ENCODE data around the gene RHD.
A peak's percentile ranks its signal among the peaks of the same experiment; 100 is the strongest.
"Not testable (repeated sequence)": the region's sequence is repeated elsewhere in the genome, so short reads cannot be mapped to it uniquely, and the experiment has no call there.

RHD gene

DNA sequence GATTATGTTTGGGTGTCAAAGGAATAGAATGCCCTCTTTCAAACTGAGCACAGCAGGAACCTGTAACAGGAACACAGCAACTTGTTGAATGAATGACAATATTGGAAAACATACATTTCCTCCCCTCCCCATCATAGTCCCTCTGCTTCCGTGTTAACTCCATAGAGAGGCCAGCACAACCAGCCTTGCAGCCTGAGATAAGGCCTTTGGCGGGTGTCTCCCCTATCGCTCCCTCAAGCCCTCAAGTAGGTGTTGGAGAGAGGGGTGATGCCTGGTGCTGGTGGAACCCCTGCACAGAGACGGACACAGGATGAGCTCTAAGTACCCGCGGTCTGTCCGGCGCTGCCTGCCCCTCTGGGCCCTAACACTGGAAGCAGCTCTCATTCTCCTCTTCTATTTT, at the start of gene RHD:
Gene RHD, plus strand, starts transcription at position 272 of the 400 bp plus-strand sequence. Its CDS starts 39 bp downstream, at position 311.
- not testable (repeated sequence) for DNase-seq (ENCODE audit: low read depth in 2 of 2, low spot score in 1 of 2)

DNA sequence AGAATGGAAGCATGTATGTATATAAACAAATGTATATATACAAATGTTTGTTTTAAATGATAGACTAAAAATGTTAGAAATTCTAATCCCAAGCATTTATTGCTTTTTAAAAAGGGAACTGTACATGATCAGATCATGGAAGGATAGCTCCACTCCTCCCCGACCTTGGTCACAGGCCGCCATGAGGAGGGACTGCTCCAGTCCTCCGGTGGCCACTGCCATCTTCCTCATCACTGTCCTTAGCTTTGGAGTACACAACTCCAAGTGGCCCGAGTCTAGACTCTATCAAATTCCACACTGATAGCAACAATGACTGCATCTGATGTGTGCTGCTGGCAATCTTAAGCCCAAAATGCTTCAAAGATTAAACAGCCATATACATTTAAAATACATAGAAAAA, 49.7 kb upstream of the RHD start:
- no peak for DNase-seq (ENCODE audit: low read depth in 2 of 2, low spot score in 1 of 2)

DNA sequence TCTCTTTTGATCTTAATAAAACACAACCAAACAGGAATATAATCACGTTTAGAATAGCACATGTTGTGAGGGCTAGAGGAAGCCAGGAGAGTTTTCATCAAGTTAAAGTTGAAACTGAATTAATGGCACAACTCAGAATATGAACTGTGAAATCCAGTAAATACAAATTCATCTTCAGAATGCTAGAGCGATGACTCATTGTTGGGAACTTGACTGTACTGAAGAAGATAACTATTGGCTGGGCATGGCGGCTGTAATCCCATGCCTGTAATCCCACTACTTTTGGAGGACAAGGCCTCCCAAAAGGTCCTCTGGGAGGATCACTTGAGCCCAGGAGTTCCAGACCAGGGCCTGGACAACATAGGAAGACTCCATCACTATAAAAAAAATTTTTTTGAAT, 48.8 kb upstream of the RHD start:
- no peak for DNase-seq (ENCODE audit: low read depth in 2 of 2, low spot score in 1 of 2)

DNA sequence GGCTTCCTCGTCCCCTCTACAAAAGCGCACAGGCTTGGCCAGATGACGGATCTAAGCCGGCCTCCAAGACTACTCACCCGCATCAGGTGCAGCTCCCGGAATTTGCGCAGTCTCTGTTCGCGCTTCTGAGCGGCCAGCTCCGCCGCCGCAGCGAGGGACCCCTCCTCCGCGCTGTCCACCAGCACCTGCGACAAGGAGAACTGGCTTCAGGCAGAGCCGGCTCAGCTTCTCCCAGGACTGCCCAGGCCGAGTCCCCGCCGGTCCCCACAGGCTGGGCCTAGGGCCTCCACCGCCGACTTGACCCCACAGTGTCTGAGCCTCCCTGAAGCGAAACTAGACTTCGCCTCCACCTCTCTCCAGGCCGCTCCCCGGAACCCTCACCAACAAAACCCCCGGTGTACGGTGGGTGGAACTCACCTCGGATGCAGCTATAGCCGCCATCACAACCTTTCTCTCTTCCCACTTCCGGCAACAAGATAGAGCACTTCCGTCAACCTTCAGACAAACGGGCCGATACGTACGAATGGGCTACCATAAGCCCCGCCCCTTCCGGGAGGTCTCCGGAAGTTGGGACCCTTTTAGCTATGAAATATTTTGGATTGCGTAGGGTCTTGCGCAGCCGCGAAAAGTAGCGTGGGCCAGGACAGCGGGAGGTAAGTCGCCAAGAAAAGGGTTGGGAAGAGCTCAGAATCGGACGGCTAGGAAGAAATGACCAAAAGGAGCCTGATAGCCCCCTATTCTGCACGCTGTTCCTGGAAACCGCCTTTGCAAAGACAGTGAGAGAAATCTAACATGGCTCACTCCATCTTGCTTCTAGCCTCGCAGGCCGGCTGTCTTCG, 40.1 kb upstream of the RHD start, which contains the start of gene SYF2:
Gene SYF2, minus strand, starts transcription at position 476 of the 839 bp plus-strand sequence. Its CDS starts 35 bp downstream, at position 441.
- peak; percentile 76 to 80 for DNase-seq (ENCODE audit: low read depth in 2 of 2, low spot score in 1 of 2)

DNA sequence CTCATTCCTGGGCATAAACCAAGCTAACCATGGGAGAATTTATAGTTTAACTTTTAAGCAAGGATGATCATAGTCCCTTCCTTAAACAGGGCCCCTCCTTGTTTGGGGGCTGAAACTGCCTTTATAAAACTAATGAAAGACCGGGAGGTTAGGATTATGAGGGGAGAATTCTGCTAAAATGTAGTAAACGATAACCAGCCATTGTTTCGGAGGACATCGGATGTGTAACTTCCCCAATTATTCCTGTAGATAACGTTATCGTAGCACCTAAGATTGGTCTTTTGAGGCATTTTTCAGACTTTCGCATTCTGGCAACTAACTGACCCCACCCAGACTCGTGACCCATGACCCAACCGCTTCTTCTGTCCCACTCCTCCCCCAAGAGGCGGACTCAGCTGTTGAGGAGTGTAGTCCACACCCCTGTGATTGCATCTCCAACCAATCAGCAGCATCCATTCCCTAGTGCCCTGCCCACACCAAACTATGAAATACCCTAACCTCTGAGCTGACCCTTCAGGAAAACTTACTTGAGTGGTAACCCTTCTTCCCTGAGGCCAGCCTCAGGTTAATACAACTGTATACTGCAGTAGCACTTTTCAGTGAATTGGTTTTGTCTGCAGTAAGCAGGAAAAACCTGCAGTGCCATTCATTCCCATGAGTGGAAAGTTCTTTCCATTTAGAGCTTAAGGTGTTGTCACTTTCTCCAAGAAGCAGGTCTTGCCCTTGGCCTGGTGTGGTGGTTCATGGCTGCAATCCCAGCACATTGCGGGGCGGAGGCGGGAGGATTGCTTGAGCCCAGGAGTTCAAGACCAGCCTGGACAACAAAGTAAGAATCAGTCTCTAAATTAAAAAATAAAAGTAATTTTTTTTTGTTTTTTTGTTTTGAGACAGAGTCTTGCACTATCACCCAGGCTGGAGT, 39.2 kb upstream of the RHD start:
- DNase-seq (ENCODE audit: low read depth in 2 of 2, low spot score in 1 of 2), result no peak

DNA sequence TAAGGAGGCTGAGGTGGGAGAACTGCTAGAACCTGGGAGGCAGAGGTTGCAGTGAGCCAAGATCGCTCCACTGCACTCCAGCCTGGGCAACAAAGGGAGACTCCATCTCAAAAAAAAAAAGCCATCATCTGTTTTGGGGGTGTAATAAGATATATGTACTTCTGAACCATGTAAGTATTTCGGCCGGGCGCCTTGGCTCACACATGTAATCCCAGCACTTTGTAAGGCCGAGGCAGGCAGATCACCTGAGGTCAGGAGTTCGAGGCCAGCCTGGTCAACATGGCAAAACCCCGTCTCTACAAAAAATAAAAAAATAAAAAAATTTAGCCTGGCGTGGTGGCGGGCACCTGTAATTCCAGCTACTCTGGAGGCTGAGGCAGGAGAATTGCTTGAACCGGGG, 36.9 kb upstream of the RHD start:
- DNase-seq (ENCODE audit: low read depth in 2 of 2, low spot score in 1 of 2), result not testable (repeated sequence)

DNA sequence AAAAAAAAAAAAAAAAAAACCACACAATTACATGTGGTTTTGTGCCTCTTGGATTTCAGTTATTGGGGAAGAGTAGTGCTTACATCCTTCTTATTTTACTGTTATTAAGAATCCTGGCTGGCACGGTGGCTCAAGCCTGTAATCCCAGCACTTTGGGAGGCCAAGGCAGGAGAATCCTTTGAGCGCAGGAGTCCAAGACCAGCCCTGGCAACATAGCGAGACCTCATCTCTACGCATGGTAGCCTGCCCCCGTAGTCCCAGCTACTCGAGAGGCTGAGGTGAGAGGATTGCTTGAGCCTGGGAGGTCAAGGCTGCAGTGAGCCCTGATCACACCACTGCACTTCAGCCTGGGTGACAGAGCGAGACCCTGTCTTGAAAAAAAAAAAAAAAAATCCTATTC, 36.0 kb upstream of the RHD start:
- DNase-seq (ENCODE audit: low read depth in 2 of 2, low spot score in 1 of 2), result not testable (repeated sequence)

DNA sequence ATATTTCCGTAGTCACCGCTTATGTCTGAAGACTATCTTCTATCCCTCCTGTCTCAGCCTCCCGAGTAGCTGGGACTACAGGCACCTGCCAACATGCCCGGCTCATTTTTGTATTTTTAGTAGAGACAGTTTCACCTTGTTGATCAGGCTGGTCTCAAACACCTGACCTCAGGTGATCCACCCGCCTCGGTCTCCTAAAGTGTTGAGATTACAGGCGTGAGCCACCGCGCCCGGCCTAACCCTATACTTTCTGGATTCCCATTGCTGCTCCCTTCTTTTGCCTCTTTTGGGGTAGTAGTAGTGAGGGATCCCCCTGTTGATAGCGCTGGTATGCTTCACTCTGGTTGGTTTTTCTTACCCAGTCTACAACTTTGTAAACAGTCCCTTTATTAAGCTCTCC, 34.3 kb upstream of the RHD start:
- no peak for DNase-seq (ENCODE audit: low read depth in 2 of 2, low spot score in 1 of 2)

DNA sequence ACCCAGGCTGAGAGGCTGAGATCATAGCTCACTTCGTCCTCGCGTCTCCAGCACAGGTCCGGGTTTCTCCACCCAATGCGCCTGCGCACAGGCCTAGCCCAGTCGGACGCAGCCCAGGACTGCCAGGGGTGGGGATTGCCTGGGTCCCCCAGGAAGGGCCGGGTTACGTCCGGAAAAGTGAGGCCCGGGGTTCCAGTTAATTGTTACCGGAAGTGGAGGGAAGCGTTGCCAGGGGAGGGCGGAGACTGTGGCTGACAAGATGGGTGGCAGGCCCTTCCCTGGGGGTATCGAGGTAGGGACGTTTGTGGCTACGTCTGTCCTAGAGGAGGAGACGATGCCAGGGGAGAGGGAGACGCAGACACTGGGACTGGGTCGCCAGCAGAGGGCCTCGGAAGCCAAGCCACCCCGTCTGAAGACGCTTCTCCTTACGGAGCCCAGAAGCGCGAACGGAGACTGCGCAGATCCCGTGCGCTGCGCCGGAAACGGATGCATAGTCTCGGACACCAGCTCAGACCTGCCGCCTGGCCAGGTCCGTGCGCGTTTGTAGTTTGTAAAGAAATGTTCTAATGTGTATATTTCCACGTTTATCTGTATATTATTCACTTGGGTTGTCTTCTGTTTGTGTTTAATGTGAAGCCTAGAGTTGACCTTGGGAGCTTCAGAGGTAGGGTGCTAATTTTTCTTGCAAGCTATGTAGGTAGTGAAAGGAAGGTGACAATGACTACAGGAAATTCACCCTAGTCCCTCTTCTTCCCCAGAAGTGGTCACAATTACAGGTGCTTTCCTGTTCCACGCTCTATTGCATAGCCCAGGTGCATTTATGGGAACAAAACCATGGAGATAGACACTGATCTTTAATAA, 32.4 kb upstream of the RHD start:
- DNase-seq (ENCODE audit: low read depth in 2 of 2, low spot score in 1 of 2), result peak; percentile 67 to 76

DNA sequence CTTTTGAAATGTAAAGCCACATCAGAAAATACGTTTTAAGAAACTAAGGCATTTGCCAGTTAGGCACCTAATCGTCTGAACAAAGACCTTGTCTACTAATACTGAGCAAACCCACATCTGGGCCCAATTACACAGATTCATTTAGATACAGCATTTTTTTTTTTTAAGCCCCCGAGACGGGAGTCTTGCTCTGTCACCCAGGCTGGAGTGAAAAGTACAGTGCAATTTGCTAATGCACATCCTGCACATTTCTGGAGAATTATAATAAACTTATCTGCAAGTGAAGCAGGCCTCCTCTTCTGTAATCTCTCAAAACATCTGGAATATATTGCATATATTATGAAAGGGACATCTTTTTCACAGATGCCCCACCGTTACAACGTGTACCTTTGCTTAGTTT, 28.4 kb upstream of the RHD start:
- DNase-seq (ENCODE audit: low read depth in 2 of 2, low spot score in 1 of 2), result no peak

DNA sequence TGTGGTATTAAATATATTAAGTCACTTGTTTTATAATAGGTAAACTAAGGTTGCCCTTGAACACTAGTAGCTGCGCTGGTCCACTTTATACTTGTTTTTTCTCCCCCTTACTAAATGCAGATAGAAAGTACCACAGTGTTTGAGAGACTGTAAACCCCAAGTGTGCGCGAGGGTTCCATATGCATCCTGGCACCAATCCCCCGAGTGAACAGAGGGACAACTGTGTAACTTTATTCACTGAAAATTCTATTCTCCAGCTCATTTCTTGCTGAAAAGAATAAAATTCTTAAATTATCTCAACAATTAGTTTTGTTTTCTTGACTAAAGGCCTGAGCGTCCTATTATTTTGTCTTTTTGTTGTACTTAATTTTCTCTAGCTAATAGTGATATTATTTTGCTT, 26.9 kb upstream of the RHD start:
- DNase-seq (ENCODE audit: low read depth in 2 of 2, low spot score in 1 of 2), result no peak

DNA sequence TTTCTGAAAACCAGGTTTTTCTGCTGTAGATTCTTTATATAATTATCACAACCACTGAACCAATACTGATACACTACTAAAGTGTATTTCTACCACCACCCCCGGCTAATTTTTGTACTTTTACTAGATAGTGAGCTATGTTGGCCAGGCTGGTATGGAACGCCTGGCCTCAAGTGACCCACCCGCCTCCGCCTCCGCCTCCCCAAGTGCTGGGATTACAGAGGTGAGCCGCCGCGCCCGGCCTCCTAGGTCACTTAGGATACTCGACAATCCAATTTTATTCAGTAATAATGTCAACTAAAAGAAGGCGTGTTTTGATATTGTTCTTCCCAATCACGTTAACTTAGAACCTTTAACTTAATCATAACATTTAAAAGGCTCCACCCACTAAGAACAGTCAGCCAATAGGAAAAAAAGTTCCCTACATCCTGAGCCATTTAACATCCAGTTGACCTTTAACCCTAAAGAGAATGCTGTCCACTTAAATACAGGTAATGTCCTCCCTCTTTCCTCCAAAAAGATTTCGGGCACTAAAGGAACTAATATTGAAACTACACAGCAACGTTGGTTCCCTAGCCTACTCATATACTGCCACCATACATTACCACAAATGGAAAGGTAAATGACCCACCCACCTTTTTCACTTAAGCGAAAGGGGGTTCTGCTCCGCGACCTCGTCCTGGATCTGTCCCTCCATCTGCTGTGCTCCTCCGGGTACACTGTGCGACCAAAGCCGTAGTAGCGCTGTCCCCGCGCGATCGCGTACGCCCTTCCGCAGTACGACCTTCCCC, 26.3 kb upstream of the RHD start:
- no peak for DNase-seq (ENCODE audit: low read depth in 2 of 2, low spot score in 1 of 2)

DNA sequence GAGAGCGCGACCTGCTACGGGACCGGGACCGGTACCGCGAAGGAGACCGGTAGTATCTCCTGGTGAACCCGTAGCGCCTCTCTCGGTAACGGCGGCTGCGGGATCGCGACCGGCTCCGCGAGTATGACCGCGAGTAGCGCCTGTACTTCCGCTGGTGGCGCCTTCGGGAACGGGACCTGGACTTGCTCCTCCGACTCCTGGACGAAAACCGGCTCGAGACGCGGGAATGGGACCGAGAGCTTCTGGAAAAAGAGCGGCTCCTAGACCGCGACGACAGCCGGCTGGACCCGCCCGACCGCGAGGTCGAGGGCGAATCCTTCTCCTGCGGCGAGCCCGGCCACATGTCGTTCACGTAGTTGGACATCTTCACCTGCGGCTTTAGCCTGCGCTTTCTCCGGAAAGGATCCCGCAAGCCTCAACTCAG, 25.7 kb upstream of the RHD start:
- no peak for DNase-seq (ENCODE audit: low read depth in 2 of 2, low spot score in 1 of 2)

DNA sequence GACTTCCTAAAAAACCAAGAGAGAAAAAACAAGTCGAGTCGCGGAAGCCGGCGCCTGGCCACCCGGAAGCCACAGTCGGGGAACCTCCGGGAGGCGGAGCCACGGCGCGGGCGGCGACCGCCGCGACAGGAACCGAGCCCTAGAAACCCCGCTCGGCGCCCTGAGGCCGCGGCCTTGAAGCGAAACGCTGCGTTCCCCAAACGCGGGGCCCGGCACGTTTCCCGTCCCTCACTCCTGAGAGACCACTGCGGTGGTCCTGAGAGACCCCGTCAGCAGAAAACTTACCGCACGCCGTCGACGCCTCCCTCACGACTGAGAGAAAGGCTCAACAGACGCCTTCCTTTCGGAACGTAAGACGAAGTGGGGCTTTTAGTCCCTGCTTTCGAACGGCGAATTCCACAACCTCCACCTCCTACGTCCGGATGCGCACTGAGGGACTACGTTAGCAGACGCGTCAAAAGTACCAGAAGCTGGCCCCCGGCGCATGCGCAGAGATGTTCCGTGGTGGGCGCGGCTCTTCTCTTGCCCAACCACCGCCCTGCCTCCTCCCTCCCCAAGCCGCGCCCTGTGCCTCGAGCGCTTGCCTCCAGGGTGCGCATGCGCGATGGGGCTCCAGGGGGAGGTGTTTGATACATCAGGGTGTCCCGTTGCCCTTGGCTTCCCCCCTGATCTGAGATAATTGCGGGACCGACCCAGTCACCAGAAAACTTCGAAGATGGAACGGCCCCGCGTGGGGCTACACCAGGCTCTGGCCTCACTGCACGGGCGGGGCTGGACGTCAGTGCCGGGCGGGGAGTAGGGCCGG, 25.1 kb upstream of the RHD start, which contains the start of gene RSRP1:
Gene RSRP1, minus strand, starts transcription at position 431 of the 805 bp plus-strand sequence. CDS start 491 bp downstream, outside the sequence.
- DNase-seq (ENCODE audit: low read depth in 2 of 2, low spot score in 1 of 2), result peak; percentile 100

DNA sequence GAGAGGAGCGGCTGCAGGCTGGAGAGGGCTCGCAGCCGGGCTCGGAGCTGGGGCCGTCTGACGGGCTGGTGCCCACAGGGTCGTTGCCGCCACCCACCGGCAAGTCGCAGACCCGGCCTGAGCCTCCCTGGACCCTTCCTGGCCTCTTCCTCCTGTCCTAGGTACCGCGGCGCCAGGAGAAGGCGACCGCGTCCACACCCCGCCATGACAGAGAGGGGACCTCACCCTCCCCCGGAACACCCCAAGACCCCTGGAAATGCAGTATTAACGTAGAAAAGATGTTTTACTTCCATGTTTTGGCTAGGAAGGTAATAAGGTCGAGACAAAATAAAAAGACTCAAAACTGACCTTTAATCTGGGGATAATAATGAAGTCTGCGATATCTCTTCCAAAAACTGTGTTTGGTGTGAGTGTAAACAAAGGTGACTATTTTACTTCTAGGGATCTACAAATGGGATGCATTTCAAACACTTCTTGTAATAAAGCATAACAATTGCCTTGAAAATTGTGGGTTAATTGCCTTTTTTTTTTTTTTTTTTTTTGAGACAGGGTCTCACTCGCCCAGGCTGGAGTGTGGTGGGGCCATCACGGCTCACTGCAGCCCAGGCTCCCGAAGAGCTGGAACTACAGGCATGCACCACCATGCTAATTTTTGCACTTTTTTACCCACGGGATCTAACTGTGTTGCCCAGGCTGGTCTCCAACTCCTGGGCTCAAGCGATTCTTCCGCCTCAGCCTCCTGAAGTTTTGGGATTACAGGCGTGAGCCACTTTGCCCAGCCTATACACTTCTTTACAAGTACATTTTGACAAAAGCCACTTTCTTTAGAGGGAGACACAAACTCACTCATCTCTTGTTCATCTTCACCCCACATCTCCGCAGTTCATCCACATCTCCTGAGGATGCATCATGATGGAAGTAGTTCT, 24.2 kb upstream of the RHD start:
- DNase-seq (ENCODE audit: low read depth in 2 of 2, low spot score in 1 of 2), result no peak

DNA sequence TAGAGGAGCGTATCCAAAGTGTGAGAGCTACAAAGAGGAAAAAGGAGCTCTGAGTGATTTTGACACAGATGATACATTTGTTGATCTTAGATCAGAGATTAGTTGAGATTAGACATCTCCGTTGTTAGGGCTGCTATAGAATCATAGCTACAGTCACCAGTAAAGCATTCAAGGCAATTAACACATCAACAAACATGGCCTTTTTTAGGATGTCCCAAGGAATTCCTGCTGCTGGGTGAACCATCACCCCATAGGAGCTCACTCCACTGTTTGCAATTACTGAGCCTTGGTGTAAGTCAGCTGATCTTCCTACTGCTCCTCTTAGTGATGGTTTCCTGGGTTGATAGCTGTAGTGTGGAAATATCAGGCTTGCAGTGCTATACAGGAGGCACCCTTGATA, 18.4 kb upstream of the RHD start:
- no peak for DNase-seq (ENCODE audit: low read depth in 2 of 2, low spot score in 1 of 2)

DNA sequence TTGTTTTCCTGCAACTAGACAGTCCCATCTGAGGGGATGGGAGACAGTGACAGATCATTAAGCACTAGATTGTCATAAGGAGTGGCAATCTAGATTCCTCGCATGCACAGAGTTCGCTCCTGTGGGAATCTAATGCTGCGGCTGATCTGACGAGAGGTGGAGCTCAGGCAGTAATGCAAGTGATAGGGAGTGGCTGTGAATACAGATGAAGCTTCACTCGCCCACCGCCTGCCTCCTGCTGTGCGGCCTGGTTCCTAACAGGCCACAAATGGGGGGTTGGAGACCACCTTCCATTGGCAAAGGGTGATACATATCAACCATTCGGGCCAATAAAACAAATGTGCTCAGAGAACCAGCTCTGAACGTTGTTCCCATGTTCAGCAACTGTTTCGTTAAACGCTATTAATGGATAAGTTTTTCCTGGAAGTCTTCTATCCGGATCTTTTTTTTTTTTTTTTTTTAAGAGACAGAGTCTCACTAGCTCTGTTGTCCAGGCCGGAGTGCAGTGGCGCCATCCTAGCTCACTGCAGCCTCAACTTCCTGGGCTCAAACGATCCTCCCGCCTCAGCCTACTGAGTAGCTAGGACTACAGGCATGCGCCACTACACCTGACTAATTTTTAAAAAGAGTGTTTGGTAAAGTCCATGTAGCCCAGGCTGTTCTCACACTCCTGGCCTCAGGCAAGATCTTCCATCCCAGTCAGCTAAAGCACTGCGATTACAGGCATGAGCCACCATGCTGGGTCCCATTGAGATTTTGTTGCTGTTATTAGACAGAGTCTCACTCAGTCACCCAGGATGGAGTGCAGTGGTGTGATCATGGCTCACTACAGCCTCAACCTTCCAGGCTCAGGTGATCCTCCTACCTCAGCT, 16.4 kb upstream of the RHD start:
- no peak for DNase-seq (ENCODE audit: low read depth in 2 of 2, low spot score in 1 of 2)
